Kidney (tissue), 14 donors: ENCODE measurements around the gene TEPSIN. TPM values are rescaled to one million over a fixed set of nuclear protein-coding genes. Genes with fewer than 3 reads are reported as not detected.

Experiments used
- DNase-seq, 5 donors: peaks; one replicate each; pipeline ENCODE4 v3.0.0-alpha.2; 2013 to 2020
- FAIRE-seq: peaks from 2 replicates; lab custom pipeline; 2012; peaks lifted over from hg19 to GRCh38; lab: Jason Lieb, UNC
- H3K27ac ChIP-seq, 2 donors: one replicate each; pipeline ENCODE4 v1.7.0; 2013; ENCODE audit warnings: low read depth in 2 of 2, low read length in 2 of 2, inconsistent platforms in 1 of 2
- H3K27me3 ChIP-seq: one replicate; pipeline ENCODE4 v1.7.1; 2013; ENCODE audit warnings: low read length, inconsistent platforms; ENCODE audit not compliant: control insufficient read depth, insufficient read depth
- H3K36me3 ChIP-seq, 3 donors: one replicate each; pipeline versions ENCODE4 v1.7.0 to v1.7.1; 2013; ENCODE audit warnings: low read length in 3 of 3, control low read depth in 1 of 3, inconsistent platforms in 1 of 3; ENCODE audit not compliant: insufficient read depth in 3 of 3, control insufficient read depth in 2 of 3
- H3K4me1 ChIP-seq, 3 donors: one replicate each; pipeline versions ENCODE4 v1.7.0 to v1.7.1; 2013; ENCODE audit warnings: low read length in 3 of 3, inconsistent platforms in 1 of 3, low read depth in 1 of 3; ENCODE audit not compliant: control insufficient read depth in 2 of 3, insufficient read depth in 2 of 3
- H3K4me3 ChIP-seq, 3 donors: one replicate each; pipeline versions ENCODE4 v1.7.0 to v1.8.1; 2013; ENCODE audit warnings: low read length in 3 of 3, control low read depth in 1 of 3, inconsistent platforms in 1 of 3
- H3K9ac ChIP-seq, 3 donors: one replicate each; pipeline versions ENCODE4 v1.7.0 to v1.7.1; 2013; ENCODE audit warnings: low read length in 3 of 3, control low read depth in 1 of 3, inconsistent platforms in 1 of 3
- H3K9me3 ChIP-seq, 3 donors: one replicate each; pipeline versions ENCODE4 v1.7.0 to v1.7.1; 2013; ENCODE audit warnings: low read length in 3 of 3, control low read depth in 1 of 3, inconsistent platforms in 1 of 3; ENCODE audit not compliant: control insufficient read depth in 2 of 3, insufficient read depth in 1 of 3
- CTCF ChIP-seq: IDR thresholded peaks from 3 replicates; pipeline ENCODE4 v1.5.1; 2012; ENCODE audit warnings: mild to moderate bottlenecking, moderate library complexity, borderline replicate concordance; ENCODE audit not compliant: insufficient read depth; ENCODE audit errors: extremely low read depth
- intact Hi-C: fragments of 100-400 bp; cut with DNase I; formaldehyde crosslinking; loops from one replicate; pipeline ENCODE4 v1.11.1; 2022
- polyA plus RNA-seq: library from polyadenylated mRNA; stranded (reverse); fragments of 350-450 nt; fragmentation: Illumina TruSeq; extraction: RNeasy Lipid Tissue Mini Kit (QIAGEN cat#74804); gene quantifications from one replicate; pipeline ENCODE4 v1.2.3, GENCODE V29; 2014; ENCODE audit warnings: low read depth, low replicate concordance; ENCODE audit not compliant: insufficient read depth
- total RNA-seq: library from RNA; stranded (reverse); fragmentation: NEBNext Ultra II Directional; extraction: Animal tissue kit (Norgen Biotek cat#: 25700); gene quantifications from one replicate; pipeline ENCODE4 v1.2.1, GENCODE V29; 2021
- donor health status: control.
- donor health status: control.
- donor health status: control.
- donor health status: control.
- donor health status: control.
- donor health status: DM: yes; HTN: yes; CAD: no.
- donor health status: Normal renal cell carcinoma (clear cell type).

TEPSIN gene
- total and polyA plus RNA-seq, 2 donors from 2014 or later, result 13.9 to 42.8 TPM

- FAIRE-seq (no peak), DNase-seq (peak in 3 of 5 donors; percentile 44 to 69 (median 45))
- H3K4me3 ChIP-seq, result no peak overlapping the region
- no peak overlapping the region for H3K27ac ChIP-seq
- no peak overlapping the region for H3K9ac ChIP-seq
- TF ChIP-seq CTCF, result peak; percentile 46
- no peaks in the 10 kb centered on the region for H3K9me3 ChIP-seq
- H3K4me1 ChIP-seq, result peaks cover 0 to 3% (median 0%) of the 10 kb centered on the region in 3 donors
- H3K36me3 ChIP-seq, result no peaks in the 10 kb centered on the region
- H3K27me3 ChIP-seq, result no peaks in the 10 kb centered on the region
- intact Hi-C loops, result no loop called here
These were observed 37.9 kb downstream of the TEPSIN start for GRCh38 chr17:81200695-81201580.

GRCh38 chr17:81200201-81200600 is 38.7 kb downstream of the TEPSIN start:
- no peak overlapping the region for H3K27ac ChIP-seq
- no peak for FAIRE-seq
- intact Hi-C loops, result no loop called here

DNA sequence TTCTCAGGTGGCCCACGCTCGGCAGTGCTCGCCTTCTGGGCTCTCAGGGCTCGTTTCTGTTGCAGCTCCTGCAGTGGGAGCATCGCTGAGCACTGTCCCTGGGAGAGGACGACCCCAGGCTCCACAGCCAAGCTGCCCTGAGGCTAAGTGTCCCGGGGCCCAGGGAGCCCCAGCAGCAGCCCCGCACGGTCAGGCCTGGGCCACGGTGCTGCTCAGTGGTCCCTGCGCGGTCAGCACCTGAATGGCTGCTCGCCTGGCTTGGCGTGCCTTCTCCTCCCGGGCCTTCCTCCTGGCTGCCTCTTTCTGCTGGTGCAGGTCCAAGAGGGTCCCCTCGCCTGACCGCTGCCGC is 39.4 kb downstream of the TEPSIN start:
- FAIRE-seq (no peak), DNase-seq (no peak)
- Histone ChIP-seq H3K4me3 (no peak overlapping the region), H3K27ac (no peak overlapping the region), H3K9me3 (no peaks in the 10 kb centered on the region), H3K9ac (no peak overlapping the region), H3K27me3 (no peaks in the 10 kb centered on the region), H3K4me1 (peaks cover 0 to 3% (median 0%) of the 10 kb centered on the region in 3 donors), H3K36me3 (no peaks in the 10 kb centered on the region)
- no peak for TF ChIP-seq CTCF
- intact Hi-C loops, result no loop called here

More at GRCh38 chr17:81200201-81200600, 38.7 kb downstream of the TEPSIN start:
- H3K9me3 ChIP-seq, result no peaks in the 10 kb centered on the region
- peaks cover 0 to 3% (median 0%) of the 10 kb centered on the region in 3 donors for H3K4me1 ChIP-seq
- DNase-seq, result no peak
- H3K4me3 ChIP-seq, result no peak overlapping the region
- H3K27me3 ChIP-seq, result no peaks in the 10 kb centered on the region
- H3K9ac ChIP-seq, result no peak overlapping the region
- H3K36me3 ChIP-seq, result no peaks in the 10 kb centered on the region
- no peak for TF ChIP-seq CTCF
